H9 (cell line): ENCODE data around the gene TLN1. TPM values are rescaled to one million over a fixed set of nuclear protein-coding genes. Genes with fewer than 3 reads are reported as not detected.

ENCODE experiments used
- DNase-seq: peaks from one replicate; pipeline ENCODE4 v3.0.0-alpha.2; 2017
- H2AFZ ChIP-seq: one replicate; pipeline ENCODE4 v1.6.1; 2013; ENCODE audit warnings: mild to moderate bottlenecking, low read length, control low read depth, moderate library complexity
- H2AK5ac ChIP-seq: 2 replicates; pipeline ENCODE4 v1.6.1; 2013; ENCODE audit warnings: low read length, control low read depth, mixed read lengths; ENCODE audit not compliant: insufficient read length
- H2BK120ac ChIP-seq: one replicate; pipeline ENCODE4 v1.6.1; 2013; ENCODE audit warnings: low read depth, mild to moderate bottlenecking, low read length, control low read depth, inconsistent platforms; ENCODE audit not compliant: poor library complexity, severe bottlenecking
- H2BK12ac ChIP-seq: 2 replicates; pipeline ENCODE4 v1.6.1; 2013; ENCODE audit warnings: low read length, control low read depth, mixed read lengths, low read depth; ENCODE audit not compliant: insufficient read length
- H2BK15ac ChIP-seq: 2 replicates; pipeline ENCODE4 v1.6.1; 2013; ENCODE audit warnings: low read depth, low read length, control low read depth
- H2BK20ac ChIP-seq: one replicate; pipeline ENCODE4 v1.6.1; 2013; ENCODE audit warnings: low read depth, mild to moderate bottlenecking, low read length, control low read depth, inconsistent platforms; ENCODE audit not compliant: poor library complexity, severe bottlenecking
- H2BK5ac ChIP-seq: 2 replicates; pipeline ENCODE4 v1.6.1; 2013; ENCODE audit warnings: low read length, control low read depth, mixed read lengths; ENCODE audit not compliant: insufficient read length
- H3K14ac ChIP-seq: 2 replicates; pipeline ENCODE4 v1.6.1; 2013; ENCODE audit warnings: low read length, control low read depth; ENCODE audit not compliant: insufficient read depth
- H3K18ac ChIP-seq: 2 replicates; pipeline ENCODE4 v1.6.1; 2013; ENCODE audit warnings: low read depth, mild to moderate bottlenecking, mixed read lengths, low read length, control low read depth; ENCODE audit not compliant: insufficient read length
- H3K23ac ChIP-seq: 2 replicates; pipeline ENCODE4 v1.6.1; 2013; ENCODE audit warnings: low read length, control low read depth, mixed read lengths, low read depth; ENCODE audit not compliant: insufficient read length
- H3K23me2 ChIP-seq: 2 replicates; pipeline ENCODE4 v1.6.1; 2013; ENCODE audit warnings: low read depth, mild to moderate bottlenecking, mixed read lengths, low read length, control low read depth; ENCODE audit not compliant: insufficient read length, poor library complexity, severe bottlenecking
- H3K27ac ChIP-seq: 2 replicates; pipeline ENCODE4 v1.5.1; 2013; ENCODE audit warnings: low read length, control low read depth, mixed read lengths, low read depth; ENCODE audit not compliant: insufficient read length
- H3K27me3 ChIP-seq: 2 replicates; pipeline ENCODE4 v1.6.1; 2013; ENCODE audit warnings: low read length, control low read depth, inconsistent platforms; ENCODE audit not compliant: insufficient read depth
- H3K4ac ChIP-seq: 2 replicates; pipeline ENCODE4 v1.6.1; 2013; ENCODE audit warnings: low read depth, mild to moderate bottlenecking, control low read depth, inconsistent platforms, low read length, moderate library complexity
- H3K4me1 ChIP-seq: 2 replicates; pipeline ENCODE4 v1.6.1; 2013; ENCODE audit warnings: low read length, control low read depth, inconsistent platforms; ENCODE audit not compliant: insufficient read depth
- H3K4me2 ChIP-seq: 2 replicates; pipeline ENCODE4 v1.6.1; 2013; ENCODE audit warnings: low read length, control low read depth, mixed read lengths; ENCODE audit not compliant: insufficient read length, insufficient read depth
- H3K56ac ChIP-seq: 2 replicates; pipeline ENCODE4 v1.6.1; 2013; ENCODE audit warnings: low read depth, mild to moderate bottlenecking, mixed read lengths, low read length, control low read depth; ENCODE audit not compliant: insufficient read length
- H3K79me1 ChIP-seq: 2 replicates; pipeline ENCODE4 v1.6.1; 2013; ENCODE audit warnings: low read depth, mild to moderate bottlenecking, moderate library complexity, low read length, control low read depth, inconsistent platforms; ENCODE audit not compliant: insufficient read depth, poor library complexity, severe bottlenecking
- H3K79me2 ChIP-seq: 2 replicates; pipeline ENCODE4 v1.6.1; 2013; ENCODE audit warnings: low read length, control low read depth, inconsistent platforms; ENCODE audit not compliant: insufficient read depth
- H3K9ac ChIP-seq: 2 replicates; pipeline ENCODE4 v1.6.1; 2013; ENCODE audit warnings: low read length, control low read depth, mixed read lengths; ENCODE audit not compliant: insufficient read length; ENCODE audit errors: extremely low read depth
- H3K9me3 ChIP-seq: one replicate; pipeline ENCODE4 v1.6.1; 2013; ENCODE audit warnings: low read depth, low read length, inconsistent platforms; ENCODE audit not compliant: control insufficient read depth
- H3T11ph ChIP-seq: one replicate; pipeline ENCODE4 v1.6.1; 2013; ENCODE audit warnings: mild to moderate bottlenecking, low read length, control low read depth, inconsistent platforms
- H4K20me1 ChIP-seq: one replicate; pipeline ENCODE4 v1.6.1; 2013; ENCODE audit not compliant: control insufficient read depth, insufficient read length, insufficient read depth
- H4K5ac ChIP-seq: 2 replicates; pipeline ENCODE4 v1.6.1; 2013; ENCODE audit warnings: low read depth, mild to moderate bottlenecking, mixed read lengths, low read length, control low read depth; ENCODE audit not compliant: insufficient read length
- H4K8ac ChIP-seq: replicated peaks from 2 replicates; pipeline ENCODE4 v1.6.1; 2013; ENCODE audit warnings: low read length, control low read depth, mixed read lengths, low read depth; ENCODE audit not compliant: insufficient read length
- H4K91ac ChIP-seq: 2 replicates; pipeline ENCODE4 v1.6.1; 2013; ENCODE audit warnings: low read depth, mild to moderate bottlenecking, moderate library complexity, mixed read lengths, low read length, control low read depth; ENCODE audit not compliant: insufficient read length
- H3K27ac Mint-ChIP-seq, 3 experiments: 2 replicates in 2 of 3; 3 replicates in 1 of 3; pipeline ENCODE4 v1.8.0; 2020 to 2021; ENCODE audit warnings: mixed read lengths in 3 of 3, mild to moderate bottlenecking in 1 of 3, moderate library complexity in 1 of 3
- H3K27me3 Mint-ChIP-seq: 2 replicates; pipeline ENCODE4 v1.8.0; 2021; ENCODE audit warnings: low read depth, mild to moderate bottlenecking, moderate library complexity, mixed read lengths
- H3K36me3 Mint-ChIP-seq, 3 experiments: 2 replicates in 2 of 3; 3 replicates in 1 of 3; pipeline ENCODE4 v1.8.0; 2020 to 2021; ENCODE audit warnings: low read depth in 3 of 3, mixed read lengths in 3 of 3; ENCODE audit not compliant: insufficient read depth in 1 of 3
- H3K4me1 Mint-ChIP-seq, 2 experiments: 2 replicates each; pipeline ENCODE4 v1.8.0; 2020; ENCODE audit warnings: mixed read lengths in 2 of 2
- H3K4me3 Mint-ChIP-seq, 2 experiments: 2 replicates in 1 of 2; 3 replicates in 1 of 2; pipeline ENCODE4 v1.8.0; 2020 to 2021; ENCODE audit warnings: mild to moderate bottlenecking in 2 of 2, mixed read lengths in 2 of 2, moderate library complexity in 1 of 2
- H3K9me3 Mint-ChIP-seq, 2 experiments: 2 replicates in 1 of 2; 3 replicates in 1 of 2; pipeline ENCODE4 v1.8.0; 2020; ENCODE audit warnings: mild to moderate bottlenecking in 2 of 2, mixed read lengths in 2 of 2, moderate library complexity in 1 of 2
- CTCF ChIP-seq: fragments of 200-600 bp; sonication (generic); conservative IDR thresholded peaks from 3 replicates; pipeline ENCODE4 v1.8.0; 2021; ENCODE audit warnings: antibody characterized with exemption, mild to moderate bottlenecking
- WGBS: extraction: QIAGEN DNeasy Blood & Tissue Kit; methylation state at CpG from one replicate; pipeline ENCODE4 v1.1.7; 2013; ENCODE audit warnings: missing lambda C conversion rate, low lambda C conversion rate, mixed read lengths; ENCODE audit not compliant: insufficient read length; ENCODE audit errors: extremely low coverage; 5-methylcytosine and 5-hydroxymethylcytosine counted together
- total RNA-seq: library from RNA; stranded (reverse); gene quantifications from 2 replicates; pipeline ENCODE4 v1.2.1, GENCODE V29; 2021

The TLN1 gene
- total RNA-seq, 1 experiment from 2014 or later: 102 TPM

DNA sequence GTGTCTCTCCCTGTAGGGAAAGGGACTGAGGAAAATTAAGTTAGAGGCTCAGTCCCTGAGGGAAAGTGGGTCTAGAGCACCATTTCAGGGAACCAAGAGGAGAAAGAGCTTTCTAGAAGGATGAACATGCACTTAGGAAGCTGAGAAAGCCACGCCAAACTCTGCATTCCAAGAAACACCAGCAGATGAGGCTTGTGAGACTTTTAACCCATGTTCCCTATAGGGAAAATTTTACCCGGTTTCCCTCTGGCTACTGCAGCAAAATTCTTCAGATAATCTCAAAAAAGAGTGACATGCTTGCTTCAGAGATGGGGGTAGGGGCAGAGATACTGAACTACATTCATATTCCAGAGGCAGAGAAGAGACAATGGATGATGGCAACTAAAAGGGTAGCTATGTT is 8.6 kb downstream of the TLN1 start:
- no peak overlapping the region for H3K27ac Mint-ChIP-seq
- Histone ChIP-seq H3K9ac (no peak overlapping the region), H3K56ac (no peak overlapping the region), H2BK12ac (no peak overlapping the region), H2BK5ac (no peak overlapping the region), H3K79me1 (no peaks in the 10 kb centered on the region), H2BK15ac (no peak overlapping the region), H3K23ac (no peak overlapping the region), H2AK5ac (no peak overlapping the region), H3T11ph (no peak overlapping the region), H4K20me1 (no peaks in the 10 kb centered on the region), H2BK20ac (no peak overlapping the region), H3K9me3 (no peaks in the 10 kb centered on the region), H3K27me3 (no peaks in the 10 kb centered on the region), H4K5ac (no peak overlapping the region), H2AFZ (no peak overlapping the region), H3K18ac (no peak overlapping the region), H3K79me2 (no peaks in the 10 kb centered on the region; the same call in none of the 2 replicates), H3K4ac (no peak overlapping the region), H3K27ac (no peak overlapping the region), H3K4me2 (no peak overlapping the region), H3K23me2 (no peaks in the 10 kb centered on the region), H4K91ac (no peak overlapping the region), H3K4me1 (peaks cover 11% of the 10 kb centered on the region; the same call in 1 of the 2 replicates), H3K14ac (no peak overlapping the region), H2BK120ac (no peak overlapping the region), H4K8ac (no peak overlapping the region)
- no peak for DNase-seq
- no peaks in the 10 kb centered on the region for H3K9me3 Mint-ChIP-seq
- H3K4me3 Mint-ChIP-seq: no peak overlapping the region
- no CpG with 5 or more reads among the region's 2 CpGs for WGBS
- H3K27me3 Mint-ChIP-seq: no peaks in the 10 kb centered on the region
- TF ChIP-seq CTCF: no peak
- no peaks in the 10 kb centered on the region; a peak in 2 of 4 replicates for H3K4me1 Mint-ChIP-seq
- H3K36me3 Mint-ChIP-seq: peaks cover 31 to 72% (median 57%) of the 10 kb centered on the region in 3 experiments; a peak in 6 of 7 replicates
